OCI-LY7 (cell line): ENCODE results near the gene MAOA. TPM values are rescaled to one million over a fixed set of nuclear protein-coding genes. Genes with fewer than 3 reads are reported as not detected.

Experiments used
- BruUV-seq: library from RNA; stranded (reverse); fragments of 400-500 nt; replicated peaks from 2 replicates; lab custom pipeline; 2021; lab: Mats Ljungman, UMichigan
- CTCF ChIA-PET: fragments of 300-600 bp; sonication (Branson Sonifier 250); formaldehyde crosslinking; loops from one replicate; lab custom pipeline; 2022; ENCODE audit warnings: antibody characterized with exemption; ENCODE audit not compliant: unreplicated experiment; lab: Charles Lee
- POLR2A ChIA-PET: fragments of 300-600 bp; sonication (Branson Sonifier 250); formaldehyde crosslinking; loops from one replicate; lab custom pipeline; 2022; ENCODE audit warnings: antibody characterized with exemption; lab: Charles Lee
- DNase-seq: peaks from one replicate; pipeline ENCODE4 v3.0.0-alpha.2; 2015; ENCODE audit warnings: low spot score
- H2AFZ ChIP-seq: fragments of 200-600 bp; sonication (generic), shearing (Covaris generic); 2 replicates; pipeline ENCODE4 v1.6.1; 2014; ENCODE audit warnings: mild to moderate bottlenecking, antibody characterized with exemption, low read length, moderate library complexity
- H3K27ac ChIP-seq: fragments of 200-600 bp; sonication (generic); 2 replicates; pipeline ENCODE4 v1.5.1; 2014; ENCODE audit warnings: mixed run types, low read depth, mild to moderate bottlenecking, moderate library complexity, low read length, inconsistent platforms; ENCODE audit not compliant: poor library complexity, severe bottlenecking
- H3K36me3 ChIP-seq: fragments of 200-600 bp; sonication (generic); 2 replicates; pipeline ENCODE4 v1.6.1; 2014; ENCODE audit warnings: mild to moderate bottlenecking, antibody characterized with exemption, low read length, moderate library complexity, mixed read lengths; ENCODE audit not compliant: insufficient read depth
- H3K4me1 ChIP-seq: fragments of 200-600 bp; sonication (generic); 2 replicates; pipeline ENCODE4 v1.5.1; 2014; ENCODE audit warnings: mild to moderate bottlenecking, low read length; ENCODE audit not compliant: insufficient read depth, poor library complexity, severe bottlenecking
- H3K4me2 ChIP-seq: fragments of 200-600 bp; sonication (generic); 2 replicates; pipeline ENCODE4 v1.6.1; 2014; ENCODE audit warnings: mild to moderate bottlenecking, low read length
- H3K4me3 ChIP-seq: fragments of 200-600 bp; sonication (generic); 2 replicates; pipeline ENCODE4 v1.5.1; 2014; ENCODE audit warnings: mild to moderate bottlenecking, low read depth, low read length; ENCODE audit not compliant: poor library complexity, severe bottlenecking
- H3K79me2 ChIP-seq: fragments of 200-600 bp; sonication (generic); 2 replicates; pipeline ENCODE4 v1.6.1; 2016; ENCODE audit warnings: low read depth, mild to moderate bottlenecking, low read length, moderate library complexity, mixed read lengths; ENCODE audit not compliant: insufficient read depth
- H3K9me2 ChIP-seq: fragments of 200-600 bp; sonication (generic); 2 replicates; pipeline ENCODE4 v1.6.1; 2016; ENCODE audit warnings: mild to moderate bottlenecking, low read length, mixed read lengths; ENCODE audit not compliant: insufficient read depth
- H3K9me3 ChIP-seq: fragments of 200-600 bp; sonication (generic); 2 replicates; pipeline ENCODE4 v1.6.1; 2014; ENCODE audit warnings: mild to moderate bottlenecking, mixed run types, low read length, mixed read lengths
- H4K20me1 ChIP-seq: fragments of 200-600 bp; sonication (generic); 2 replicates; pipeline ENCODE4 v1.6.1; 2014; ENCODE audit warnings: mild to moderate bottlenecking, antibody characterized with exemption, low read length, moderate library complexity, mixed read lengths; ENCODE audit not compliant: insufficient read depth
- CTCF ChIP-seq: fragments of 200-600 bp; sonication (generic); conservative IDR thresholded peaks from 2 replicates; pipeline ENCODE4 v1.5.1; 2014; ENCODE audit warnings: mild to moderate bottlenecking, antibody characterized with exemption, low read length, moderate library complexity, mixed read lengths
- EZH2phosphoT487 ChIP-seq: fragments of 200-600 bp; sonication (generic); IDR thresholded peaks from 2 replicates; pipeline ENCODE4 v1.6.1; 2018; ENCODE audit warnings: low read depth, borderline replicate concordance, mild to moderate bottlenecking, mixed run types, antibody characterized with exemption, low read length, moderate library complexity, mixed read lengths
- intact Hi-C: fragments of 100-400 bp; cut with micrococcal nuclease; formaldehyde crosslinking; loops from one replicate; pipeline ENCODE4 v1.10.0; 2022; ENCODE audit not compliant: unreplicated experiment
- total RNA-seq, 2 experiments: library from RNA; depleted of rRNA in 1 of 2; stranded (reverse); fragments of >200 nt in 1 of 2; shearing (Covaris generic) in 1 of 2; gene quantifications; 2 replicates each; pipeline ENCODE4 v1.2.3, GENCODE V29; 2014 to 2022

Gene MAOA
- total RNA-seq, 2 experiments from 2014 or later, result not detected

GRCh38 chrX:43633081-43633480, 23.0 kb upstream of the MAOA start:
- H3K4me1 ChIP-seq, result no peaks in the 10 kb centered on the region
- H3K27ac ChIP-seq, result no peak overlapping the region
- no peak overlapping the region for H3K4me3 ChIP-seq
- TF ChIP-seq EZH2phosphoT487 (no peak), CTCF (no peak)
- intact Hi-C loops, result no loop called here
- H3K4me2 ChIP-seq, result no peak overlapping the region
- no TSS peak for BruUV-seq
- H3K79me2 ChIP-seq, result no peaks in the 10 kb centered on the region
- H3K9me2 ChIP-seq, result no peaks in the 10 kb centered on the region
- POLR2A ChIA-PET, result no interaction called here
- no peak for DNase-seq
- no peaks in the 10 kb centered on the region for H3K9me3 ChIP-seq
- H4K20me1 ChIP-seq, result no peaks in the 10 kb centered on the region
- H3K36me3 ChIP-seq, result no peaks in the 10 kb centered on the region
- H2AFZ ChIP-seq, result no peak overlapping the region
- CTCF ChIA-PET, result no interaction called here

- H2AFZ ChIP-seq, result no peak overlapping the region
- H3K27ac ChIP-seq, result no peak overlapping the region
- TF ChIP-seq EZH2phosphoT487, result no peak
- no peak for TF ChIP-seq CTCF
- H3K9me3 ChIP-seq, result no peaks in the 10 kb centered on the region
- BruUV-seq, result no TSS peak
- ChIA-PET POLR2A (no interaction called here), CTCF (no interaction called here)
- no peaks in the 10 kb centered on the region for H4K20me1 ChIP-seq
- H3K36me3 ChIP-seq, result no peaks in the 10 kb centered on the region
- H3K4me3 ChIP-seq, result no peak overlapping the region
- H3K4me1 ChIP-seq, result no peaks in the 10 kb centered on the region
- H3K9me2 ChIP-seq, result no peaks in the 10 kb centered on the region
- H3K79me2 ChIP-seq, result no peaks in the 10 kb centered on the region
- intact Hi-C loops, result no loop called here
- DNase-seq, result no peak
- no peak overlapping the region for H3K4me2 ChIP-seq
Observed at GRCh38 chrX:43633757-43634156, 22.3 kb upstream of the MAOA start.

GRCh38 chrX:43640482-43640881, 15.6 kb upstream of the MAOA start:
- no peak for TF ChIP-seq CTCF
- no peak for TF ChIP-seq EZH2phosphoT487
- no peaks in the 10 kb centered on the region for H3K79me2 ChIP-seq
- no peaks in the 10 kb centered on the region for H4K20me1 ChIP-seq
- CTCF ChIA-PET, result no interaction called here
- POLR2A ChIA-PET, result interaction anchor here (0.7 to 1.3 kb wide), 2 partner anchors 11 to 118 kb away, joined by 3 read pairs; no protein-coding TSS in a partner anchor
- no peak overlapping the region for H3K4me2 ChIP-seq
- no peak overlapping the region for H2AFZ ChIP-seq
- H3K4me3 ChIP-seq, result no peak overlapping the region
- no peaks in the 10 kb centered on the region for H3K36me3 ChIP-seq
- no peaks in the 10 kb centered on the region for H3K9me2 ChIP-seq
- H3K27ac ChIP-seq, result no peak overlapping the region
- no peaks in the 10 kb centered on the region for H3K9me3 ChIP-seq
- intact Hi-C loops, result no loop called here
- BruUV-seq, result no TSS peak
- DNase-seq, result no peak
- H3K4me1 ChIP-seq, result no peaks in the 10 kb centered on the region
